NK-92 (cell line): ENCODE results near the gene SLC35F6.
"Not testable (repeated sequence)": the region's sequence is repeated elsewhere in the genome, so short reads cannot be mapped to it uniquely, and the experiment has no call there.

ENCODE experiments used
- DNase-seq: peaks from one replicate; lab custom pipeline; 2025; ENCODE audit not compliant: unreplicated experiment; lab: John Stamatoyannopoulos, UW

SLC35F6 gene

DNA sequence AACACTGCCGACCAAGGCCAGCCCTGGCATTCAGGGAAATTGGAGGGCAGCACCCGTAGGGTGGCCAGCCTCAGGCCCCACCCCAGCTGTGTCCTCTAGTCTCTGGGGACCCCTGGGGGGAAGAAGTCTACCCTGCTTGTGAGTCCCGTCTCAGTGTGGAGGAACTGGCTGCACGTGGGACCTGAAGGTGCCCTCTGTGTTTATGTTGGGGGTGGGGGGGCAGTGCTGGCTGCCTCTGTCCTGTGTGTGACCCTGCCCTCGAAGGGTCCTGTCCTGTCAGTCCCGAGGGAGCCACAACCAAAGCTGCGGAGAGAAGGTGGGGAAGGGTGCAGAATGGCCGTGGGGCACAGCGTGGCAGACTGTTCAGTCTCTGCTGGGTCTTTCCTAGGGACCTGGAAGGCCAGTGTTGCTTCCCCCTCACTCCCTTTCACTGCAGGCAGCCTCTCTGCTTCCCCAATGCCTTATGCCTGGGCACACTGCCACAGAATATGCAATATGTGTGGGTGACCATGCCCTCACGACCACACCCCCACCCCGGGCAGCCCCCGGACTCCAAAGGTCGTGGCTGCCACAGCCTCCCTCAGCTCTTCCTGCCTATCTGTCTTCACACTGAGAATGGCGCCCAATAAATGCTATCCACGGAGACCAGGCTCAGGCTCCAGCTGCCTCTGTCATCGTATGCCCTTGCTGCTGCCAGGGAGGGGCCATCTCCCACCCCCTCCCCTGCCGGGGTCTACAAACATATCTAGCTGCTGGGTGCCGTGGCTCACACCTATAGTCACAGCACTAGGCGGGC, 33.3 kb upstream of the SLC35F6 start:
- DNase-seq: no peak

DNA sequence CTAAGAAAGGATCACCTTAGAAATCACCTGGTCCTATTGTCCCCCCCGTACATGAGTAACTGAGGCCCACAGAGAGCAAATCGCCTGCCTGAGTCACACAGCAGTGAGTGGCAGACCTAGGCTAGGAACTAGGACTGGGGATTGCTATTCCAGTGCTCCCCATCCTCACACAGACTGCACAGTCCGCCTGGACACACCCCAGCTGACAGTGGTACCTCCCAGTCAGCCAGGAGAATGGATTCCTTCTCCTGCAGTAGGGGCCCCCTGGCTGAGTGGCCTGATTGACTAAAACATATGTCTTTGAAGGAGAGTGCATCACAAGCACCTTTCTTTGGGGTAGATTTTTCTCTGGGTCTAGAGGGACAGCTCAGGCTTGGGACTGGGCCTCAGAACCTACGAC, 32.4 kb upstream of the SLC35F6 start:
- DNase-seq: no peak

DNA sequence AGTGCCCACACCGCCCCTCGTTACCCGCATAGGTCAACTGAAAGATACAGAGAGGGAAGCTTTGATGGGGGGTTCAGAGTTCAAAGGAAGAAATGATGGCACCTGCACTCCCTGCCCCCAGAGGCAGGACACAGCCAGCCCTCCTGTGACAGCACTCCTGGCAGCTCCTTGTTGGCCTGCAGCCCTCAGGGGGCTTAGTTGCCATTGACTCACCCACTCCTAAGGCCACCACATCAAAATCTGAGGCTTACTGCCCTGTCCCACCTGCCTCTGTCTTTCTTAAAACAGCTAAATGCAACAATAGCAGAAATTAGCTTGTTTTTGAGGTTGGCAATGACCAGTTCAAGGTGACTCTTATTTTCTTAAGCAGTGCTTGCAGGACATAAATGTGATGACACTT, 31.6 kb upstream of the SLC35F6 start:
- no peak for DNase-seq

DNA sequence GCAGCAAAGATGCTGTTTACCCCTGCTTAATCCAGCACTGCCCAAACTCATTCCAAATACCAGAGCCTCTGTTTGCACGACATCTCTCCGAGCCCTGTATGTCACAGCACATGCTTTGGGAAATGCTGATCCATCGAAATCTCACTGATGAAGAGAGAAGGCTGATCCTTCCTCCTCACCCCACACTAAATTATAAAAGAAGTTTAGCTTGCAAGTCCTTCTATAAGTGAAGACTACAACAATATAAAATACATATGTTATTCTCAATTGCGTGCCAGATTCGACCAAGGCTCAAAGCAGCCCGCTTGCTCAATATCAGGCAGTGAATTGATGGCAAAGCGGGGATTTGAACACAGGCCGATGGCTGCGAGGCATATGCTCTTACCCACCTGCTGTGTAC, 30.7 kb upstream of the SLC35F6 start:
- DNase-seq: no peak

DNA sequence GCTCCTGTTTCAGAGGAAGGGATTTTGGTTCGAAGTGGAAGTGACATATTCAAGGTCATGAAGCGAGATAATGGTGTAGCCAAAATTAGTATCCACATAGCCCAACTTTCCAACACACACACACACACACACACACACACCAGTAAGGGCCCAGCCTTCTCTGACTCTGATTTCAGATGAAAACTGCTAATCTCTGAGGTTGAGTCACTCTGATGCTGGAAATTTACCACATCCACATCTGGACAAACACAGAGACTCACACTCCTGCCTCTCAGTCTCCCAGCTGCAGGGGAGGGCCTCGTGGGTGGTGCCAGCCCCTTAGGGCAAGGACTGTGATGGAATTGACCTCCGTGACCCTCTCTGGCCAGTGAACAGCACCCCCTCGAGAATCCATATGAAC, 29.0 kb upstream of the SLC35F6 start:
- DNase-seq: no peak

DNA sequence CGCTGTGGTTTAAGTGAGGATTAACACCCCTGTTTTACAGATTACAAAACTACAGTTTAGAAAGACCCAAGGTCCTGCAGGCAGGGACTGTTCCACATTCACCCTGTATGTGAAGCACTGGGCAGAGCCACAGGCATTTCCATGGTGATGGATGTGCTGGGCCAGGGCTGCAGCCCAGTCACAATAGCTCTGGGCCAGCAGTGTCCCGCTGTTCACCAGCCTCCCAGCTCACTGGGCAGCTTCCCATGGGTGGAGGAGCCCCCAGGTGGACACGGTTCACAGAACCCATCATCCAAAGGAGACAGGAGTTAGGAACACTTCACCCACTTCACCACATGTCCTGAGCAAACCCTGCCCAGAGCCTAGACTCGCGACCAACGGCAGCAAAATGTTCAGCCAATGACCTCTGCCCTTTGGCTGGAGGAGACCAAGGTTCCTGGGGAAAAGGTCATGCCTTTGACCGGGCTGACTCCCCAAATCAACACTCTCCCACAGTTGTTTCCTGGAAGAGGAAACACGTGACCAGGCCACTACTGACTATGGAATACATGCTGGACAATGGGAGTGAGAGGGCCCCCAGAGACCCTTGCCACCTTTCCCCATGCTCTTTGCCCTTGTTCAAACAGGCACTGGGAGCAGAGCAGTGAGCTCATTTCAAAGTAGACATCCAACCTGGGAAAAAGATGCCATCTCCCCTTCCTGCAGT, 28.0 kb upstream of the SLC35F6 start:
- no peak for DNase-seq

DNA sequence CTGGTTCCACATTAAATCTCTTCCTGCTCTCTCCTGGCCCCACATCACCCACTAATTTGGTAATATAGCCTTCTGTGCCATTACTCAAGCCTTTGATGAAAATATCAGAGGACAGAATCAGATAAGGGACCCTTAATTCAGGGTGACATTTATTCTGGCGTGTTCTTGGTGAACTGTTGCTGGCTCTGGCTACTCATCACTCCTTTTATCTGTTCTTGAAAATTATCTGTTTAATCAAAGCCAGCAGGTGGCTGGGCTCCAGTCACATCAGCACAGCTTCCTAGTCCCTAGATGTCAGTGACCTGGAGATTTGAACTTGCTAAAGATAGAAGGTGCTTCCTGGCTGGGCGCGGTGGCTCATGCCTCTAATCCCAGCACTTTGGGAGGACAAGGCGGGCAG, 26.9 kb upstream of the SLC35F6 start:
- DNase-seq: no peak

DNA sequence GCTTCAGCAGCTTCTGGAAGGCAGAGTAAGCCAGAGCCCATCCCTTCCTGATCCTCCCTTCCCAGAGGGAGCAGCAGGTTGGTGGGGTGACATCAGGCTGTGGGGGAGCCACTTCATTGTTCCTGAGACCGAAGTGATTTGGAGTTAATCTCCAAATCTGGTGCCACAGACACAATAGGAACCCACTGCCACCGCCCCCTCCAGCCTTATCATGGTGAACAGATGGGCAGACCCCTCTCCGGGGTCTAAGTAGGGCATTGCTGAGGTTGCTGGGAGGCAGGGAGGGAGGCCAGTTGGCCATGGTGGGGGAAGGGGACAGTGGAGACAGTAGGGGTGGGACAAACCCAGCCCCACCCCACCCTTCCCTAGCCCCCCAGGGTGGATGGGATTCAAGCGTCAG, 25.6 kb upstream of the SLC35F6 start:
- DNase-seq: no peak

DNA sequence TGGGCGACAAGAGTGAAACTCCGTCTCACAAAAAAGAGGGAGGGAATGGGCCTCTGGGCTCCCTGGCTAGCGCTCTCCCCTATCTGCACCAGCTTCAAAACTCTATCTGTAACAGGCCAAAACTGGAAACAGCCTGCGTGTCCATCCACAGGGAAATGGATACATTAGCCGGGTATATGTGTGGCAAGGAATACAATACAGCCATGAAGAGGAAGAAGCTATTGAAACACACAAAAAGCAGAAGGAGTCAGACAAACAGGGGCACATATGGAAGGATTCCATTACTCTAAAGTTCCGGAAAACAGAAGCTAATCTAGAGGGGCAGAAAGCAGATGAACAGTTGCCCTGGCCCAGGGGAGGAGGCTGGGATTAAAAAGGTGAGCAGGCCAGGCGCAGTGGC, 24.6 kb upstream of the SLC35F6 start:
- DNase-seq: no peak

DNA sequence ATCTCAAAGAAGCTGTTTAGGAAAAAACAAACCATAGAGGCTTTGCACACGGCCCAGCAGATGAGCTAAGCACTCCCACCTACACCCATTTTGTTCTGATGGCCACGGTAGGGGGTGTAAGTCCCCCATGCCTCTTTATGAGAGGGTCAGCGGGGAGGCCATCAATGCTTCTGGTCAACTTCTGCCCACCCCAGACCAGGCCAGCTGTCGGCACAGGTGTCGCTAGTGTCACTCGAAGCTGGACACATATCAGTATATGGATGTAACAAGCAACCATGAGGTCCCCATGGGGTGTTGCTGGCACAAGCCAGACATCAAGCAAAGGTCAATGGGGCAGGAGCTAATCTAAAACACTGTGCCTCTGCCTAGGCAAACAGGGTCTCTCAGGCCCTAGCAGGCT, 23.7 kb upstream of the SLC35F6 start:
- DNase-seq: no peak

DNA sequence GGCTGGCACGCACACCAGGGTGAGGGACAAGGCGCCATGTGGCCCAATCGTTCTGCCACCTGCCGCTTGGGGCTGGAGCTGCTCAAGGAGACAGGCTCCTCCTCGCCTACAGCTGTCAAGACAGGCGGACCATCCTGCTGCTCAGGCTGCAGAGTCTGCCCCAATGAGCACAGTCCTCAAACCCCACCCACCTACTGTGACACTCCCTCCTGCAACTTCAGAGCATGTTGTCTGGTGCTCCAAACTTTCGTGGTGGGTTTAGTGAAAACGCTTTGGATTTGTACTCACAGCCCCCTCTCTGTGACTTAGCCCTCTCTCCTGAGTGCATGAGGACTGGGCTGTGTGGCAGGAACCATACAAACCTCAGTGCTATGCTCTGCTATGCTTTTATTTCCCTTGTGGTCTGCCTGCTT, 23.2 kb upstream of the SLC35F6 start:
- DNase-seq: no peak

DNA sequence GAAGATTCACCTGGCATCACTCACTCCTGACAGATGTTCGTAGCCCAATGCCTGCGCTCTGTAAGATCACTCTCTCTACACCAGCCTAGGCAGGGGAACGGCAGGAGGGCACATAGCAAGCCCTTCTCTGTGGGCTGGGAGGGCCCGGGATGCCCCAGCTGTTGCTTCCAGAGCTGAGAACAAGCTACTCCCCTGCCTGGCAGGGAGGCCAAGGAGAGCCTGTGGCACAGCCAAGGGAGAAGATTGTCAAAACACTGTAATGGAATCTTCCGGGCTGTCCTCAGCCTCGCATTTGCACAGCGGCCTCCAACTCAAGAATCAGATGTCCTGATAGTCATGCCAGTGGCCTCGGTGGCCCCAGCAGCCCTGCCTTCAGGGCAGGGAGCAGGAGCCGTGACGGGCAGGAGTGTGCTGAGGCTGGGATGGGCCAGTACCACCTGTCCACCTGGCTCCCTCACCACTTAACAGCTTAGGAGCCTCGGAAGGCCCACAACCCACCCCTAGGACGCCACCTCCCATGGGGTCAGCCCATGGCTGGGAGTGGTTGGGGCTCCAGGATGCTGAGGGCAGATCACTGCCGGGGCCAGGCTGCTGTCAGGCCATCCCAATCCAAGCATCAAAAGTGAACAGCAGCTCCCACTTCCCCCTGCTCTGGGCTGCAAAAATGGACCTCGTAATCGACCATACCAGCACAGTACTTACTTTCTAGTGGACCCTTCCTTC, 21.9 kb upstream of the SLC35F6 start:
- DNase-seq: no peak

DNA sequence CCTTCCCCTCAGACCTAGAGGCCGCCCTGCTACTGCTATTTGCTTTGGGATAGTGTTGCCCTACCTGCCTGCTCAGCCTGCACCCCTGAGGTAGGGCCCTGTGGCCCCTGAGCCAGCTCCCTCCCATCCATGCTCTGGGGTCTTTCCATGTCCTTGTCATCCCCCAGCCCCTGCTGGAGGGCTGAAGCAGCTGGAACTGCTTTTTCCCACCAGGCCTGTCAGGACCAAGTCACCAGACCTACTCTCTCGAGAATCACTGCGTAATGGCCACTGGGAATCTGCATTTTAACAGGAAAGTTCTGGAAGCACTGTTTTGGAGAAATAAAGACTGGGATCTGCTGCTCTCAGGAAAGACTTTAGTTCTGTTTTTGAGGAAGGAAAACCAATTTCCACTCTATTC, 20.2 kb upstream of the SLC35F6 start:
- no peak for DNase-seq

DNA sequence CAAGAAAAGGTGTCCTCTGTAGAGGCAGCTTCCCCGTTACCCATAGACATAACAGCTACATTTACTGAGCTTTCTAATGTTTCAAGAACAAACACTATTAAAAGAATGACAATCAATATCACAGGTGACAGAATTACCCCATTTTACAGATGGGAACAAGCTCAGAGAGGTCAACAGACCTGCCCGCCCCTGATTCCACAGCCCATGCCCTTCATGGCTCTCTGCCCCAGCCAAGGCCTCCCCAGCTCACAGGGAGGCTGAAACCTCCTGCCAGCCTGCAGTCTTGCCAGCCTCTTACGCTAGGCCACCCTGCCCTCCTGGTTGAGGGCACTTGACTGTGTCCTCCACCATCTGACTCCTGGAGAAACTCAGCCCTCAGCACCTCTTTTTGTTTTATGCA, 19.1 kb upstream of the SLC35F6 start:
- DNase-seq: no peak

DNA sequence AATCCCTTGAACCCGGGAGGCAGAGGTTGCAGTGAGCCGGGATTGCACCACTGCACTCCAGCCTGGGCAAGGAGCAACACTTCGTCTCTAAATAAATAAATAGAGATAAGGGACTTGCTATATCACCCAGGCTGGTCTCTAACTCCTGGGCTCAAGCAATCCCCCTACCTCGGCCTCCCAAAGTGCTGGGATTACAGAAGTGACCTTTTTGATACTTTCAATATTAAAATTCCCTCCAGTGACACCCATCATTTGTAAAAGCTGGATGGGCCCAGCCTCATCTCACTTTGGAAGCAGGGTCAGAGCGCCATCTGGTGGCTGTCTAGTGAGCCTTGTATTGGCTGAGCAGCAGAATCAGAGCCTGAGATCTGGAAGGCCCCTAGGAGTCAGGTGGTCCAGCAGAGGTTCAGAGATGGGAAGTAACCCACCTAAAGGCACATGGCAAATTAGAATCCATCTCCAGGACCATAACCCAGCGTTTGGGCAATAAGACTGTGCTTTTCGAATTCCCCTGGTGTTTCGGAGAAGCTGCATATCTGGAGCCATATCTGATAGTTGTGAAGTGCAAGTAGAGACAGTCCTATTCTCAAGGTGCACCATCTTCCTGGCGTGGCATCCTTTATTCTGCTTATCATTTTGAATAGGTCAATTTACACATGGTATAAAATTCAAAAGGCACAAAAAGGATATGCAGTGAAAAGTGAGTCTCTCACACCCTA, 18.3 kb upstream of the SLC35F6 start:
- DNase-seq: no peak

DNA sequence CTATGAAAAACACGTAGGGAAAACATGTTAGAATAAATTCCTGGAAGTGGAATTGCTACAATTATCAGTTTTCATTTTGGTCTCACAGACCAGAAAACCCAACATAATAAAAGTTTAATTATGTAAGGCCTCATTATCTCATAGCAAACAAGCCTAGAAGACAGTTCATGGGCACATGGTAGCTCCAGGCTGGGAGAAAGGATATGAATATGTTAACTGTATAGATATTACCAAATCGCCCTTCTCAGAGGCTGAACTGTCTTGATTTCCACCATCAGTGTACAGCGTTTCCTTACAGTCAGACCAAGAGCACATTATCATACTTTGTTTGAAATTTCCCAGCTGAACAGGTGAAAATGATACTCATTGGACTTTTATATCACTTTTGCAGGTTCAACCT, 17.1 kb upstream of the SLC35F6 start:
- DNase-seq: no peak

DNA sequence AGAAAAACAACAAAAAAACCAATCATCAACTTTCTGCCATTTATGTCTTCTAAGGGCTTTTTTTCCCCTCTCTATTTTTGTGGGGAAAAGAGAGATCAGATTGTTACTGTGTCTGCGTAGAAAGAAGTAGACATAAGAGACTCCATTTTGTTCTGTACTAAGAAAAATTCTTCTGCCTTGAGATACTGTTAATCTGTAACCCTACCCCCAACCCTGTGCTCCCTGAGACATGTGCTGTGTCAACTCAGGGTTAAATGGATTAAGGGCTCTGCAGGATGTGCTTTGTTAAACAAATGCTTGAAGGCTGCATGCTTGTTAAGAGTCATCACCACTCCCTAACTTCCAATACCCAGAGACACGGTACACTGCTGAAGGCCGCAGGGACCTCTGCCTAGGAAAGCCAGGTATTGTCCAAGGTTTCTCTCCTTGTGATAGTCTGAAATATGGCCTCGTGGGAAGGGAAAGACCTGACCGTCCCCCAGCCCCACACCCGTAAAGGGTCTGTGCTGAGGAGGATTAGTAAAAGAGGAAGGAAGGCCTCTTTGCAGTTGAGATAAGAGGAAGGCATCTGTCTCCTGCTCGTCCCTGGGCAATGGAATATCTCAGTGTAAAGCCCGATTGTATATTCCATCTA, 14.2 kb upstream of the SLC35F6 start:
- not testable (repeated sequence) for DNase-seq

DNA sequence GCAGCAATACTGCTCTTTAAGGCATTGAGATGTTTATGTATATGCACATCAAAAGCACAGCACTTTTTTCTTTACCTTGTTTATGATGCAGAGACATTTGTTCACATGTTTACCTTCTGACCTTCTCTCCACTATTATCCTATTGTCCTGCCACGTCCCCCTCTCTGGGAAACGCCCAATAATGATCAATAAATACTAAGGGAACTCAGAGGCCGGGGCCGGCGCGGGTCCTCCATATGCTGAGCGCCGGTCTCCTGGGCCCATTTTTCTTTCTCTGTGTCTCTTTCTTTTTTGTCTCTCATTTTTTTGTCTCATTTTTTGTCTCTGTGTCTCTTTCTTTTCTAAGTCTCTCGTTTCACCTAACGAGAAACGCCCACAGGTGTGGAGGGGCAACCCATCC, 13.6 kb upstream of the SLC35F6 start:
- DNase-seq: not testable (repeated sequence)

DNA sequence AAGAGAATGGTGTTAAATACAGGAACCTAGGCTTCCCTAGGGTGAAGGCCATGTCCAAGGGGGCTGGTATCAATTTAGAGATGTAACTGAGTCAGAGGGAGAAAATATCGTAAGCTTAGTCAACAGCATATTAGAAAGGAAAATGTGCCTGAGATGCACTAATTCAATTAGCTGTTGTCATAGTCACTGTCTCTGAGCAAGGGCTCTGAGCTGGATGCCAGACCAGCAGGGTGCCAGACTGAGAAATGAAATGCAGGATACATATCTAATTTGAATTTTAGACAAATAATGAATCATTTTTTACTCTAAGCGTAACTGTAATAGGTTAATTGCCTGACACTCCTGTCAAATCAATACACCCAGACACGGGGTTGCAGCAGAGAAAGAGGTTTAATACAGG, 11.4 kb upstream of the SLC35F6 start:
- no peak for DNase-seq

DNA sequence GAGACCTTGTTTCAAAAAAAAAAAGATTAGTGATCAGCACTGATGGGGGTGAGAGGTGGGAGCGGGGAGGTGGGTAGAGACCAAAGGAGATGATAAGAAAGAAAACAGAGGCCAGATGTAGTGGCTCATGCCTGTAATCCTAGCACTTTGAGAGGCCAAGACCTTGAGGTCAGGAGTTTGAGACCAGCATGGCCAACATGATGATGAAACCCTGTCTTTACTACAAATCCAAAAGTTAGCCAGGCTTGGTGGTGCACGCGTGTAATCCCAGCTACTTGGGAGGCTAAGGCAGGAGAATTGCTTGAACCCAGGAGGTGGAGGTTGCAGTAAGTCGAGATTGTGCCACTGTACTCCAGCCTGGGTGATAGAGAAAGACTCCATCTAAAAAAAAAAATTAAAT, 9.5 kb upstream of the SLC35F6 start:
- no peak for DNase-seq
